Upper lobe of right lung (tissue), 1 donor: Measurements from ENCODE around the gene MTRFR. TPM values are rescaled to one million over a fixed set of nuclear protein-coding genes. Genes with fewer than 3 reads are reported as not detected.

ENCODE experiments used
- ATAC-seq: fragments of 200-7000 bp; cut with Tn5 transposase; one replicate; pipeline ENCODE4 v1.9.1; 2020; ENCODE audit warnings: mild to moderate bottlenecking, moderate library complexity
- DNase-seq: peaks from one replicate; pipeline ENCODE4 v3.0.0-alpha.2; 2020
- H3K27ac ChIP-seq: fragments of 200-600 bp; one replicate; pipeline ENCODE4 v1.8.0; 2022
- H3K27me3 ChIP-seq: fragments of 200-600 bp; one replicate; pipeline ENCODE4 v1.8.0; 2022; ENCODE audit warnings: mild to moderate bottlenecking
- H3K36me3 ChIP-seq: fragments of 200-600 bp; one replicate; pipeline ENCODE4 v1.8.0; 2022
- H3K4me1 ChIP-seq: fragments of 200-600 bp; one replicate; pipeline ENCODE4 v1.8.0; 2022
- H3K4me3 ChIP-seq: fragments of 200-600 bp; one replicate; pipeline ENCODE4 v1.8.0; 2022; ENCODE audit warnings: mild to moderate bottlenecking
- H3K9me3 ChIP-seq: fragments of 200-600 bp; one replicate; pipeline ENCODE4 v1.8.0; 2022
- CTCF ChIP-seq: fragments of 200-600 bp; IDR thresholded peaks from one replicate; pipeline ENCODE4 v1.8.0; 2022; ENCODE audit warnings: antibody characterized with exemption
- intact Hi-C: fragments of 100-400 bp; cut with DNase I; formaldehyde crosslinking; loops from one replicate; pipeline ENCODE4 v1.11.0; 2022
- total RNA-seq: library from RNA; stranded (reverse); fragmentation: NEBNext Ultra II Directional; extraction: Animal tissue kit (Norgen Biotek cat#: 25700); gene quantifications from one replicate; pipeline ENCODE4 v1.2.1, GENCODE V29; 2021
- donor health status: DM: no; HTN: yes; CAD: no; lungs with severe emphysema.

MTRFR gene
- total RNA-seq, 1 donor from 2014 or later, result 13.3 TPM

GRCh38 chr12:123223241-123223668, 10.0 kb upstream of the MTRFR start:
- no peak for DNase-seq
- TF ChIP-seq CTCF, result no peak
- intact Hi-C loops, result no loop called here
- Histone ChIP-seq H3K9me3 (no peaks in the 10 kb centered on the region), H3K36me3 (peaks cover 17% of the 10 kb centered on the region), H3K4me1 (no peaks in the 10 kb centered on the region), H3K27ac (no peak overlapping the region), H3K27me3 (no peaks in the 10 kb centered on the region), H3K4me3 (no peak overlapping the region)
- ATAC-seq, result peak; percentile 30

GRCh38 chr12:123225443-123225842, 7.8 kb upstream of the MTRFR start:
- H3K27me3 ChIP-seq, result no peaks in the 10 kb centered on the region
- peaks cover 11% of the 10 kb centered on the region for H3K4me1 ChIP-seq
- intact Hi-C loops, result no loop called here
- no peak overlapping the region for H3K4me3 ChIP-seq
- TF ChIP-seq CTCF, result no peak
- H3K36me3 ChIP-seq, result peaks cover 16% of the 10 kb centered on the region
- ATAC-seq (no peak), DNase-seq (no peak)
- H3K27ac ChIP-seq, result no peak overlapping the region
- no peaks in the 10 kb centered on the region for H3K9me3 ChIP-seq

GRCh38 chr12:123227581-123228258, 5.5 kb upstream of the MTRFR start:
- H3K27ac ChIP-seq, result no peak overlapping the region
- TF ChIP-seq CTCF, result no peak
- H3K4me3 ChIP-seq, result no peak overlapping the region
- DNase-seq, result no peak
- intact Hi-C loops, result no loop called here
- H3K36me3 ChIP-seq, result no peaks in the 10 kb centered on the region
- no peaks in the 10 kb centered on the region for H3K9me3 ChIP-seq
- no peak for ATAC-seq
- H3K4me1 ChIP-seq, result peaks cover 20% of the 10 kb centered on the region
- no peaks in the 10 kb centered on the region for H3K27me3 ChIP-seq

DNA sequence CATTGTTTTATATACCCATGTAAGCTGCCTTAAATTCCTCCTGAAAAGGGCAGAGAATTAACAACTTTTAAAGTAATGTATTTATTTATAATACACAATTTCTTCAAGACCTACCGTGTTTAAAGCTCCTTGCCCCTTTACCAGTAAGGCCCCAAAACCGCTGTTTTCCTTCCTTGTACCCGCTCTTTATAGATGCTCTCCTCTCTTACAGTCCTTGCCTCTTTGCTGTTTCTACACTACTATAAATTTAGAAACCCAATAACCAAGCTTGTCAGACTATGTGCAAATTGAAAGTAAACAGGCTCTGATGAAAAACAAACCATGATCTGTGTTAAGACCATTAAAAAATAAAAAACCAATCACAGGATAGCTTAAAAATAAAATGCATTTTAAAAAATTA, 4.2 kb upstream of the MTRFR start:
- Histone ChIP-seq H3K9me3 (no peaks in the 10 kb centered on the region), H3K27ac (no peak overlapping the region), H3K36me3 (no peaks in the 10 kb centered on the region), H3K4me1 (peaks cover 23% of the 10 kb centered on the region), H3K4me3 (no peak overlapping the region), H3K27me3 (no peaks in the 10 kb centered on the region)
- intact Hi-C loops, result no loop called here
- ATAC-seq, result no peak
- no peak for TF ChIP-seq CTCF
- DNase-seq, result no peak

DNA sequence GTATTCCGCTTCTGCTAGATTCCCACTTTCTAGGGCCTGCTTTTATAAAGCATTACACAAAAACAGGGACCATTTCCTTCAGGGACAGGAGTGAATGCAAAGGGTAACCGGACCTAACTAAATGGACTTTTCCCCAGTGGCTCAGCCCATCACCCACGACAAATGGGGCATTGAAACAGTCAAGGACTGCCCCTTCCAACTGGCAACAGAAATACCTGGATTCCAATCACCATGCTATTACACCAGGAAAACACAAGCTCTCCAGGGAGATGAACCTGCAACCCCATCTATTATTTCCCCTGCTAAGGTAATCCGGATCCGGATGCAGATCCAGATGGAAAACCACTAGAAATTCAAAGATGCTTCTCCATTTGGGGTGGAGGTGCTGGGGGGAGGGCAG, 1.3 kb upstream of the MTRFR start:
- no peak for TF ChIP-seq CTCF
- ATAC-seq, result no peak
- Histone ChIP-seq H3K9me3 (no peaks in the 10 kb centered on the region), H3K4me3 (peak overlapping the region; percentile 74), H3K4me1 (peaks cover 45% of the 10 kb centered on the region), H3K36me3 (peaks cover 4% of the 10 kb centered on the region), H3K27me3 (no peaks in the 10 kb centered on the region), H3K27ac (peak overlapping the region; percentile 84)
- intact Hi-C loops, result no loop called here
- no peak for DNase-seq

- Histone ChIP-seq H3K27ac (peak overlapping the region; percentile 84), H3K27me3 (no peaks in the 10 kb centered on the region), H3K36me3 (peaks cover 4% of the 10 kb centered on the region), H3K9me3 (no peaks in the 10 kb centered on the region), H3K4me3 (peak overlapping the region; percentile 74), H3K4me1 (peaks cover 45% of the 10 kb centered on the region)
- intact Hi-C loops, result no loop called here
- TF ChIP-seq CTCF, result no peak
- ATAC-seq (no peak), DNase-seq (no peak)
Observed at GRCh38 chr12:123232472-123232806, 797 bp upstream of the MTRFR start.
